Measurements from ENCODE around the gene PER3. TPM values are rescaled to one million over a fixed set of nuclear protein-coding genes. Genes with fewer than 3 reads are reported as not detected.

PER3 gene
- total and polyA plus RNA-seq, 2 of the 8 experiments (the other 6 are each of a cell fraction or from before 2014, with no cell fraction given) = 8.3 to 9.3 TPM

- no peak for DNase-seq (ENCODE audit: low read depth in 1 of 2, low spot score in 2 of 2)
- no peak overlapping the region for H4K91ac ChIP-seq (replicated peaks; ENCODE audit: insufficient read length, low read length)
- H3K27me3 ChIP-seq (replicated peaks in 1 of 4; ENCODE audit: control insufficient read depth in 3 of 4, extremely low read depth in 1 of 4, insufficient read depth in 3 of 4, low read length in 3 of 4) = peaks cover 0 to 1% (median 0%) of the 10 kb centered on the region in 4 experiments; a peak in 1 of 7 replicates
- H2BK5ac ChIP-seq (ENCODE audit: low read depth, low read length) = no peak overlapping the region
- no peak overlapping the region for H2BK20ac ChIP-seq (ENCODE audit: low read length)
- no peak for TF ChIP-seq CBX8 (IDR thresholded peaks at IDR 0.05; ENCODE audit: borderline replicate concordance, low read depth, low read length)
- TF ChIP-seq USF2 (IDR thresholded peaks at IDR 0.05; ENCODE audit: low read length) = no peak
- TF ChIP-seq RFX5 (IDR thresholded peaks at IDR 0.05; ENCODE audit: borderline replicate concordance, low read depth, low read length) = no peak
- no peak for TF ChIP-seq CREB1 (IDR thresholded peaks at IDR 0.05)
- no peak for TF ChIP-seq CEBPB (IDR thresholded peaks at IDR 0.05; ENCODE audit: low read depth, low read length)
- TF ChIP-seq POU5F1 (IDR thresholded peaks at IDR 0.05; ENCODE audit: low read depth, low read length) = no peak
- TF ChIP-seq CBX5 (IDR thresholded peaks at IDR 0.05; ENCODE audit: low read depth, low read length) = no peak
- no peak for TF ChIP-seq RBBP5 (IDR thresholded peaks at IDR 0.05; ENCODE audit: borderline replicate concordance, low read depth, low read length)
- TF ChIP-seq TAF1 (IDR thresholded peaks at IDR 0.05; ENCODE audit: low read depth, low read length) = no peak
- TF ChIP-seq SP2 (IDR thresholded peaks at IDR 0.05; ENCODE audit: low read length) = no peak
- TF ChIP-seq, protein P1, sequence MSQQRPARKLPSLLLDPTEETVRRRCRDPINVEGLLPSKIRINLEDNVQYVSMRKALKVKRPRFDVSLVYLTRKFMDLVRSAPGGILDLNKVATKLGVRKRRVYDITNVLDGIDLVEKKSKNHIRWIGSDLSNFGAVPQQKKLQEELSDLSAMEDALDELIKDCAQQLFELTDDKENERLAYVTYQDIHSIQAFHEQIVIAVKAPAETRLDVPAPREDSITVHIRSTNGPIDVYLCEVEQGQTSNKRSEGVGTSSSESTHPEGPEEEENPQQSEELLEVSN (IDR thresholded peaks at IDR 0.05) = no peak
- CTCF ChIA-PET (ENCODE audit: partially characterized antibody) = interaction anchor here (1.6 kb wide), 1 partner anchor 127 kb away, joined by 3 read pairs; no protein-coding TSS in a partner anchor
- no peak overlapping the region for H3K9ac ChIP-seq (replicated peaks in 1 of 4; ENCODE audit: extremely low read depth in 1 of 4, low read depth in 3 of 4, low read length in 3 of 4)
- H3K4me1 ChIP-seq (replicated peaks in 1 of 4; ENCODE audit: control insufficient read depth in 3 of 4, insufficient read depth in 4 of 4, low read length in 3 of 4) = no peaks in the 10 kb centered on the region
- no peak overlapping the region for H3K4ac ChIP-seq (replicated peaks; ENCODE audit: insufficient read length, low read depth, low read length)
- H3K14ac ChIP-seq (ENCODE audit: insufficient read length) = no peak overlapping the region
- no CpG with 5 or more reads among the region's 2 CpGs for WGBS, 2 experiments (ENCODE audit: extremely low coverage in 1 of 2, insufficient coverage in 1 of 2, insufficient read length in 1 of 2, insufficient replicate concordance in 2 of 2, low coverage in 1 of 2, low lambda C conversion rate in 2 of 2, missing lambda C conversion rate in 1 of 2)
- no peak overlapping the region for H3K4me3 ChIP-seq (ENCODE audit: extremely low read depth in 1 of 4, insufficient read depth in 2 of 4, low read depth in 3 of 4, low read length in 4 of 4)
- H3K18ac ChIP-seq (ENCODE audit: extremely low read depth, low read length) = no peak overlapping the region
- H3K4me2 ChIP-seq (ENCODE audit: insufficient read depth in 1 of 2, low read depth in 2 of 2, low read length in 2 of 2) = no peak overlapping the region
- H2BK120ac ChIP-seq (replicated peaks; ENCODE audit: low read depth, low read length) = no peak overlapping the region
- H4K8ac ChIP-seq (ENCODE audit: extremely low read depth, insufficient read depth, low read length) = no peak overlapping the region
- no peak for FAIRE-seq
- H4K5ac ChIP-seq (ENCODE audit: insufficient read length, low read depth, low read length) = no peak overlapping the region
- no peak overlapping the region for H2BK15ac ChIP-seq (ENCODE audit: low read length)
- H3K36me3 ChIP-seq (ENCODE audit: control insufficient read depth in 2 of 4, insufficient read depth in 4 of 4, low read length in 3 of 4) = peaks cover 0 to 6% (median 2%) of the 10 kb centered on the region in 4 experiments; a peak in 2 of 8 replicates
- no peak overlapping the region for H2AK5ac ChIP-seq (ENCODE audit: low read depth, low read length)
- POLR2A ChIA-PET (ENCODE audit: partially characterized antibody) = no interaction called here
- no peaks in the 10 kb centered on the region for H3K23me2 ChIP-seq (ENCODE audit: low read depth, low read length)
- no peaks in the 10 kb centered on the region for H4K20me1 ChIP-seq (replicated peaks in 1 of 2; ENCODE audit: control insufficient read depth in 1 of 2, insufficient read depth in 2 of 2, low read length in 2 of 2)
- no peak overlapping the region for H2BK12ac ChIP-seq (ENCODE audit: low read depth, low read length)
- H3K9me3 ChIP-seq (ENCODE audit: insufficient read depth in 2 of 2, low read depth in 1 of 2, low read length in 1 of 2) = no peaks in the 10 kb centered on the region
- no peak overlapping the region for H3K56ac ChIP-seq (replicated peaks; ENCODE audit: insufficient read length, low read depth, low read length)
- no peak overlapping the region for H2AFZ ChIP-seq (ENCODE audit: low read length)
- no peak overlapping the region for H3K27ac ChIP-seq (ENCODE audit: low read depth, low read length)
- no peaks in the 10 kb centered on the region for H3K79me1 ChIP-seq (ENCODE audit: low read depth, low read length)
- H3K23ac ChIP-seq (ENCODE audit: insufficient read length) = no peak overlapping the region
- H3K79me2 ChIP-seq (ENCODE audit: control insufficient read depth in 1 of 2, insufficient read depth in 2 of 2, low read length in 2 of 2) = no peaks in the 10 kb centered on the region
Observed at GRCh38 chr1:7845761-7846160, 61.7 kb downstream of the PER3 start.

Measured in H1 (cell line).